GM20431 (cell line): ENCODE measurements around the gene D2HGDH.
"Not testable (repeated sequence)": the region's sequence is repeated elsewhere in the genome, so short reads cannot be mapped to it uniquely, and the experiment has no call there.

ENCODE experiments used
- in situ Hi-C: fragments of 300-500 bp; cut with MseI, MboI; formaldehyde crosslinking; loops from one replicate; pipeline ENCODE4 v1.15.0; 2020; ENCODE audit warnings: low sequenced_read_pairs; ENCODE audit not compliant: unreplicated experiment

D2HGDH gene

DNA sequence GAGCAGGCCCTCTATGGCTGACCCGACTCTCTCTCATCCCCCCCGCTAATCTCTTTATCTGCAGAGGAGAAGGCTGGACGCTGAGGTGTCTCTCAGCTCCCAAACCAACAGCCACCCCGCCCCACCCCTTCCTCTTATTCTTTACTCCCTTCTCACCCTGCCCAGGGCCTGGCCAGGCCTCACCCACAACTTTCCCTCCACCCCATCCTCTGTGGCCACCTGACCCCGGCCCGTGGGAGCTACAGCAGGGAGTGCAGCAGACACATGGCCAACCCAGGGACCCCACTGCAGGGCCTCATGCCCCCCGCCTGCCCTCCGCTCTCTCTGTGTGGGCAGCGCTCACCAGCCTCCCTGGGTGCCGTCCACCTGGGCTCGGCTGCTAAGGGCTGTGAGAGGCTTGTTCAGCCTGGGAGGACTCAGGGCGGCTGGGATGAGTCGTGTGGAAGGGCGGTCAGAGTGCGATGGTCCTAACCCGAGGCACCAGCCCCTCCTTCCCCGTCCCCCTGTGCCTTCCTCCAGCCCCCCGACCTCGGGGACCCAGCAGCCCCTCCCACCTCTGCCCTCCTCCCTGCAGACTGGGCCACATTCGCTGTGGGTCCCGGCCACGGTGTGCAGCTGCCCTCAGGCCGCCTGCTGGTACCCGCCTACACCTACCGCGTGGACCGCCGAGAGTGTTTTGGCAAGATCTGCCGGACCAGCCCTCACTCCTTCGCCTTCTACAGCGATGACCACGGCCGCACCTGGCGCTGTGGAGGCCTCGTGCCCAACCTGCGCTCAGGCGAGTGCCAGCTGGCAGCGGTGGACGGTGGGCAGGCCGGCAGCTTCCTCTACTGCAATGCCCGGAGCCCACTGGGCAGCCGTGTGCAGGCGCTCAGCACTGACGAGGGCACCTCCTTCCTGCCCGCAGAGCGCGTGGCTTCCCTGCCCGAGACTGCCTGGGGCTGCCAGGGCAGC lies 81.3 kb downstream of the D2HGDH start:
- in situ Hi-C loops: no loop called here

DNA sequence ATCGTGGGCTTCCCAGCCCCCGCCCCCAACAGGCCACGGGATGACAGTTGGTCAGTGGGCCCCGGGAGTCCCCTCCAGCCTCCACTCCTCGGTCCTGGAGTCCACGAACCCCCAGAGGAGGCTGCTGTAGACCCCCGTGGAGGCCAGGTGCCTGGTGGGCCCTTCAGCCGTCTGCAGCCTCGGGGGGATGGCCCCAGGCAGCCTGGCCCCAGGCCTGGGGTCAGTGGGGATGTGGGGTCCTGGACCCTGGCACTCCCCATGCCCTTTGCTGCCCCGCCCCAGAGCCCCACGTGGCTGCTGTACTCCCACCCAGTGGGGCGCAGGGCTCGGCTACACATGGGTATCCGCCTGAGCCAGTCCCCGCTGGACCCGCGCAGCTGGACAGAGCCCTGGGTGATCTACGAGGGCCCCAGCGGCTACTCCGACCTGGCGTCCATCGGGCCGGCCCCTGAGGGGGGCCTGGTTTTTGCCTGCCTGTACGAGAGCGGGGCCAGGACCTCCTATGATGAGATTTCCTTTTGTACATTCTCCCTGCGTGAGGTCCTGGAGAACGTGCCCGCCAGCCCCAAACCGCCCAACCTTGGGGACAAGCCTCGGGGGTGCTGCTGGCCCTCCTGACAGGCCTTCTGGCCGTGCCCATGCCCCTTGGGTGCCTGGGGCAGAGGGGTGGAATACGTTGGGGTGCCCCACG lies 82.1 kb downstream of the D2HGDH start:
- in situ Hi-C loops: no loop called here

DNA sequence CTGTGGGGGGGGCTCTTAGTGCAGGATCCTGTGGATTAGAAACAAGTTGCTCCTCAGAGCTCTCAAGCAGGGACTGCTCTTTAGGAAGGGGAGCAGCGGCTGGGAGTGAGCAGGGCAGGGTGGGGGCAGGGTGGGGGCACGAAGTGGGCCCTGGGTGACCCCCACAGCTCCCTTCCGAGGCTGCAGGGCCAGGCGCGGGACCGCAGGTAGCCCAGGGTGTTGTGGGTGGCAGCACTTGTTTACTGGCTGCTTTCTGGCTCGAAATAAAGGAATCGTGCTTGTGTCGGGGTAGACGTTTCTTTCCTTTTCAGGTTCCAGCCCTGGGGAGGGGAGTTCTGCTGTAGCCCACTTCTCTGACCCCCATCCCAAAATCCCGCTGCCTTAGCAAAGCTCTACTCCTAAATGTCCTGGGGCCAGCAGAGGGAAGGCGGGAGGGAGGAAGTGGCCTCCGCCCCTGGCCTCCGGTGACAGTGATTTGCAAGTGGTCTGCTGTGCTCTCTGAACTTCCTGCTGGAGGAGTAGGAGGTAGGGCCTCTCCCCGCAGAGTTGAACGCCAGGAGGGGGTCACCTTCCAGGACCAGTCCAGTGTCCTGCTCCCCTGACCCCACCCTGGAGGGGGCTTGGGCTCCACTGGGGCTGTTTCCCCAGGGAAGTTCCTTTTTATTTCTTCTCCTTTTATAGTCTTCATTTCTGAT lies 82.8 kb downstream of the D2HGDH start:
- in situ Hi-C loops: no loop called here

DNA sequence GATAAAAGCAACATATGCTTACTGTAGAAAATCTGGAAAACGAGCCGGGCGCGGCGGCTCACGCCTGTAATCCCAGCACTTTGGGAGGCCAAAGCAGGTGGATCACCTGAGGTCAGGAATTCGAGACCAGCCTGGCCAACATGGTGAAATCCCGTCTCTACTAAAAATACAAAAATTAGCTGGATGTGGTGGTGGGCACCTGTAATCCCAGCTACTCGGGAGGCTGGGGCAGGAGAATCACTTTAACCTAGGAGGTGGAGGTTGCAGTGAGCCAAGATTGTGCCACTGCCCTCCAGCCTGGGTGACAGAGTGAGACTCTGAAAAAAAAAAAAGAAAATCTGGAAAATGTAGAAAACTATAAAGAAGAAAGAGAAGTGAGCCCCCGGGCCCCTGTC lies 83.4 kb downstream of the D2HGDH start:
- in situ Hi-C loops: not testable (repeated sequence)
